IMR-90 (cell line): ENCODE results near the gene COL27A1. TPM values are rescaled to one million over a fixed set of nuclear protein-coding genes. Genes with fewer than 3 reads are reported as not detected.

Experiments used
- ATAC-seq: fragments of 200-7000 bp; cut with Tn5 transposase; 2 replicates; pipeline ENCODE4 v1.9.1; 2020; ENCODE audit warnings: low read depth, mild to moderate bottlenecking, moderate library complexity
- BruUV-seq: library from RNA; stranded (reverse); fragments of 400-500 nt; replicated peaks from 2 replicates; lab custom pipeline; 2021; lab: Mats Ljungman, UMichigan
- CTCF ChIA-PET: fragments of 300-600 bp; formaldehyde crosslinking; extraction: SDS; loops from one replicate; lab custom pipeline; 2021; ENCODE audit warnings: antibody characterized with exemption; lab: Yijun Ruan, JAX
- POLR2A ChIA-PET: fragments of 300-600 bp; sonication (Branson Sonifier 250); formaldehyde crosslinking; loops from one replicate; lab custom pipeline; 2022; ENCODE audit warnings: antibody characterized with exemption; ENCODE audit not compliant: unreplicated experiment; lab: Charles Lee
- DNase-seq: peaks from one replicate; pipeline ENCODE4 v3.0.0; 2013
- H2AFZ ChIP-seq: replicated peaks from 2 replicates; pipeline ENCODE3; 2013; ENCODE audit warnings: low read length, mild to moderate bottlenecking; ENCODE audit not compliant: poor library complexity
- H2AK5ac ChIP-seq: 2 replicates; pipeline ENCODE4 v1.6.1; 2013; ENCODE audit warnings: low read depth, low read length, inconsistent platforms
- H2AK9ac ChIP-seq: replicated peaks from 2 replicates; pipeline ENCODE3; 2013; ENCODE audit warnings: mild to moderate bottlenecking, low read depth, low read length, moderate library complexity; ENCODE audit not compliant: poor library complexity
- H2BK120ac ChIP-seq: 2 replicates; pipeline ENCODE4 v1.6.1; 2013; ENCODE audit warnings: low read depth, low read length, inconsistent platforms
- H2BK15ac ChIP-seq: 3 replicates; pipeline ENCODE4 v1.6.1; 2013; ENCODE audit warnings: low read depth, low read length, inconsistent platforms
- H2BK20ac ChIP-seq: 2 replicates; pipeline ENCODE4 v1.6.1; 2013; ENCODE audit warnings: low read depth, mild to moderate bottlenecking, inconsistent platforms, low read length, moderate library complexity
- H2BK5ac ChIP-seq: 2 replicates; pipeline ENCODE4 v1.6.1; 2013; ENCODE audit warnings: mild to moderate bottlenecking, low read depth, low read length, inconsistent platforms; ENCODE audit not compliant: poor library complexity, severe bottlenecking
- H3K14ac ChIP-seq: replicated peaks from 2 replicates; pipeline ENCODE4 v1.6.1; 2013; ENCODE audit warnings: low read depth, low read length, inconsistent platforms
- H3K18ac ChIP-seq: 2 replicates; pipeline ENCODE4 v1.6.1; 2013; ENCODE audit warnings: low read depth, low read length, control low read depth
- H3K23ac ChIP-seq: 2 replicates; pipeline ENCODE4 v1.6.1; 2013; ENCODE audit warnings: low read depth, low read length, inconsistent platforms
- H3K27ac ChIP-seq: 2 replicates; pipeline ENCODE4 v1.5.1; 2013; ENCODE audit warnings: mild to moderate bottlenecking, control low read depth, low read length; ENCODE audit not compliant: insufficient read depth
- H3K27me3 ChIP-seq: 2 replicates; pipeline ENCODE4 v1.6.1; 2013; ENCODE audit warnings: low read length; ENCODE audit not compliant: control insufficient read depth, insufficient read depth
- H3K36me3 ChIP-seq: 2 replicates; pipeline ENCODE4 v1.6.1; 2013; ENCODE audit warnings: low read length, mixed read lengths; ENCODE audit not compliant: control insufficient read depth, insufficient read depth
- H3K4ac ChIP-seq: 2 replicates; pipeline ENCODE4 v1.6.1; 2013; ENCODE audit warnings: low read depth, low read length, inconsistent platforms
- H3K4me1 ChIP-seq: 2 replicates; pipeline ENCODE4 v1.6.1; 2013; ENCODE audit warnings: low read length, mixed read lengths; ENCODE audit not compliant: control insufficient read depth, insufficient read depth
- H3K4me2 ChIP-seq: 2 replicates; pipeline ENCODE4 v1.6.1; 2013; ENCODE audit warnings: low read depth, mild to moderate bottlenecking, control low read depth, low read length, moderate library complexity
- H3K4me3 ChIP-seq: 2 replicates; pipeline ENCODE4 v1.5.1; 2013; ENCODE audit warnings: low read depth, mild to moderate bottlenecking, control low read depth, low read length, moderate library complexity; ENCODE audit not compliant: insufficient read depth
- H3K56ac ChIP-seq: 2 replicates; pipeline ENCODE4 v1.6.1; 2013; ENCODE audit warnings: low read length, inconsistent platforms; ENCODE audit not compliant: insufficient read depth; ENCODE audit errors: extremely low read depth
- H3K79me1 ChIP-seq, 2 experiments: 2 replicates each; pipeline ENCODE4 v1.6.1; 2013; ENCODE audit warnings: low read length in 2 of 2, inconsistent platforms in 1 of 2, low read depth in 1 of 2
- H3K9ac ChIP-seq: 2 replicates; pipeline ENCODE4 v1.6.1; 2013; ENCODE audit warnings: low read depth, low read length, control low read depth
- H3K9me1 ChIP-seq: 2 replicates; pipeline ENCODE4 v1.6.1; 2013; ENCODE audit warnings: low read length, inconsistent platforms; ENCODE audit not compliant: insufficient read depth
- H3K9me3 ChIP-seq: 2 replicates; pipeline ENCODE4 v1.6.1; 2013; ENCODE audit warnings: low read length; ENCODE audit not compliant: control insufficient read depth, insufficient read depth
- H4K20me1 ChIP-seq: 2 replicates; pipeline ENCODE4 v1.6.1; 2013; ENCODE audit warnings: low read length, inconsistent platforms; ENCODE audit not compliant: insufficient read depth
- H4K5ac ChIP-seq: 2 replicates; pipeline ENCODE4 v1.6.1; 2013; ENCODE audit warnings: mild to moderate bottlenecking, low read depth, low read length, control low read depth
- H4K8ac ChIP-seq, 2 experiments: 2 replicates each; pipeline ENCODE4 v1.6.1; 2013; ENCODE audit warnings: low read depth in 2 of 2, low read length in 2 of 2, control low read depth in 1 of 2, inconsistent platforms in 1 of 2
- H4K91ac ChIP-seq: 2 replicates; pipeline ENCODE4 v1.6.1; 2013; ENCODE audit warnings: low read depth, low read length, inconsistent platforms; ENCODE audit not compliant: insufficient read depth
- CEBPB ChIP-seq: IDR thresholded peaks from 2 replicates; pipeline ENCODE4 v1.6.1; 2012; ENCODE audit warnings: low read depth, low read length, improper control_type of control experiment
- WGBS, 2 experiments: methylation state at CpG; one replicate each; pipeline versions ENCODE4 v1.1.5 to v1.1.7; 2013; ENCODE audit warnings: missing lambda C conversion rate in 2 of 2; ENCODE audit not compliant: insufficient read length in 1 of 2; ENCODE audit errors: extremely low coverage in 2 of 2; 5-methylcytosine and 5-hydroxymethylcytosine counted together
- dilution Hi-C: fragments of 300-500 bp; cut with HindIII; formaldehyde crosslinking; loops from one replicate; pipeline ENCODE4 v1.14.3; 2018; ENCODE audit warnings: low sequenced_read_pairs; ENCODE audit not compliant: unreplicated experiment
- in situ Hi-C: fragments of 300-500 bp; cut with MboI; formaldehyde crosslinking; loops from 3 replicates; pipeline ENCODE4 v1.14.3; 2019; ENCODE audit warnings: low sequenced_read_pairs, inconsistent platforms, mixed read lengths
- intact Hi-C: fragments of 100-400 bp; cut with micrococcal nuclease; formaldehyde crosslinking; loops from 2 replicates; pipeline ENCODE4 v1.10.0; 2022
- polyA plus RNA-seq, 3 experiments: library from polyadenylated mRNA; depleted of rRNA; stranded (reverse); fragments of >200 nt; gene quantifications; 2 replicates each; pipeline ENCODE4 v1.2.3, GENCODE V29; 2012; ENCODE audit warnings: low replicate concordance in 1 of 3
- total RNA-seq: library from RNA; depleted of rRNA; stranded (reverse); fragments of >200 nt; gene quantifications from 2 replicates; pipeline ENCODE4 v1.2.3, GENCODE V29; 2012

The COL27A1 gene
- total and polyA plus RNA-seq, 2 of the 4 experiments (the other 2 are of a cell fraction), result 3.2 to 18.3 TPM

DNA sequence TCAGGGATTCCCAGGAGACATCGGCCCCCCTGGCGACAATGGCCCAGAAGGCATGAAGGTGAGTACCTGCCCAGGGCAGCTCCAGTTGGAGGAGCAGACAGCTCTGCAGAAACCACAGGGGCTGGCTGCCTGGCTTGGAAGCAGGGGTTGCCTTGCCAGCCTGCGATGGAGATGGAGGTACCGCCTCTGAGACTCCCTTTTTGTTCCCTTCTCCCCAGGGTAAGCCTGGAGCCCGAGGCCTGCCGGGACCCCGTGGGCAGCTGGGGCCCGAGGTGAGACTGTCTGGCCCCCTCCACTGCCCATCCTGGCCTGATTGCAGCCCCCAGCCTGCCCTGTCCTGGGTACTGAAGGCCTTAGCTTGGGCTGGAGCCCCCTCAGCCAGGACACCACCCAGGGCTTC lies 84.9 kb downstream of the COL27A1 start:
- no peaks in the 10 kb centered on the region for H3K79me1 ChIP-seq
- CTCF ChIA-PET, result no interaction called here
- H3K56ac ChIP-seq, result no peak overlapping the region
- no peak overlapping the region for H3K4me3 ChIP-seq
- H3K14ac ChIP-seq, result no peak overlapping the region
- TF ChIP-seq CEBPB, result no peak
- in situ Hi-C loops (no loop called here), intact Hi-C loops (no loop called here), dilution Hi-C loops (no loop called here)
- no peaks in the 10 kb centered on the region; the same call in 1 of the 2 replicates for H3K9me1 ChIP-seq
- H4K91ac ChIP-seq, result no peak overlapping the region
- no peak overlapping the region for H2AK9ac ChIP-seq
- H4K5ac ChIP-seq, result no peak overlapping the region
- H3K9ac ChIP-seq, result no peak overlapping the region
- no peak overlapping the region for H3K18ac ChIP-seq
- no peak overlapping the region for H2BK20ac ChIP-seq
- POLR2A ChIA-PET, result no interaction called here
- no peak overlapping the region for H2BK15ac ChIP-seq
- WGBS, 2 experiments, result no CpG with 5 or more reads among the region's 8 CpGs
- H2AFZ ChIP-seq, result no peak overlapping the region
- no peaks in the 10 kb centered on the region for H3K9me3 ChIP-seq
- no peak overlapping the region for H3K23ac ChIP-seq
- H3K4me1 ChIP-seq, result no peaks in the 10 kb centered on the region
- peaks cover 20% of the 10 kb centered on the region; the same call in 1 of the 2 replicates for H3K36me3 ChIP-seq
- H3K4me2 ChIP-seq, result no peak overlapping the region
- ATAC-seq (no peak), DNase-seq (no peak)
- no peaks in the 10 kb centered on the region for H3K27me3 ChIP-seq
- no peaks in the 10 kb centered on the region for H4K20me1 ChIP-seq
- H2AK5ac ChIP-seq, result no peak overlapping the region
- no peak overlapping the region for H4K8ac ChIP-seq
- H3K4ac ChIP-seq, result no peak overlapping the region
- no peak overlapping the region for H3K27ac ChIP-seq
- H2BK5ac ChIP-seq, result no peak overlapping the region
- BruUV-seq, result no TSS peak
- H2BK120ac ChIP-seq, result no peak overlapping the region
